Ovary (tissue), 9 donors: Measurements from ENCODE around the gene GCGR. TPM values are rescaled to one million over a fixed set of nuclear protein-coding genes. Genes with fewer than 3 reads are reported as not detected.

Experiments
- DNase-seq, 5 donors: peaks; one replicate each; pipeline ENCODE4 v3.0.0-alpha.2; 2019 to 2020
- H3K27ac ChIP-seq, 2 donors: fragments of 200-600 bp; one replicate each; pipeline versions ENCODE4 v1.5.1 to v1.8.0; 2019 to 2022
- H3K27me3 ChIP-seq: fragments of 200-600 bp; one replicate; pipeline ENCODE4 v1.8.0; 2022
- H3K36me3 ChIP-seq: fragments of 200-600 bp; sonication (generic); one replicate; pipeline ENCODE4 v1.5.1; 2019
- H3K4me1 ChIP-seq: one replicate; pipeline ENCODE4 v1.8.1; 2013; ENCODE audit warnings: mild to moderate bottlenecking, moderate library complexity; ENCODE audit not compliant: insufficient read depth
- H3K4me3 ChIP-seq: fragments of 200-600 bp; sonication (generic); one replicate; pipeline ENCODE4 v1.5.1; 2017
- H3K9me3 ChIP-seq, 2 donors: fragments of 200-600 bp in 1 of 2; sonication (generic) in 1 of 2; one replicate each; pipeline versions ENCODE4 v1.5.1 to v1.8.1; 2013 to 2019; ENCODE audit warnings: mild to moderate bottlenecking in 1 of 2, moderate library complexity in 1 of 2
- EP300 ChIP-seq: sonication (generic); formaldehyde crosslinking; IDR thresholded peaks from one replicate; pipeline ENCODE4 v1.6.1; 2017; ENCODE audit warnings: antibody characterized with exemption
- POLR2A ChIP-seq: fragments of 450-650 bp; IDR thresholded peaks from one replicate; pipeline ENCODE4 v1.6.1; 2017; ENCODE audit warnings: antibody characterized with exemption, mild to moderate bottlenecking, moderate library complexity
- WGBS, 3 donors: extraction: QIAGEN DNeasy Blood & Tissue Kit in 1 of 3; methylation state at CpG; one replicate each; pipeline versions ENCODE4 v1.1.5 to v1.1.7; 2013 to 2017; 5-methylcytosine and 5-hydroxymethylcytosine counted together
- intact Hi-C, 4 donors: fragments of 100-400 bp; cut with DNase I; formaldehyde crosslinking; loops; one replicate each; pipeline versions ENCODE4 v1.11.0 to v1.15.1; 2022 to 2023
- polyA plus RNA-seq, 2 donors: library from polyadenylated mRNA; stranded (reverse); fragments of 200-250 nt in 1 of 2; fragments of 350-450 nt in 1 of 2; fragmentation: Illumina TruSeq in 1 of 2; extraction: RNeasy Lipid Tissue Mini Kit (QIAGEN cat#74804) in 1 of 2; gene quantifications; one replicate each; pipeline ENCODE4 v1.2.3, GENCODE V29; 2013 to 2014
- total RNA-seq, 7 donors: library from RNA; depleted of rRNA in 2 of 7; stranded (reverse); fragments of >200 nt in 2 of 7; fragmentation: NEBNext Ultra II Directional in 3 of 7; extraction: Animal tissue kit (Norgen Biotek cat#: 25700) in 3 of 7; gene quantifications; one replicate each; pipeline versions ENCODE4 v1.1.0 to v1.2.4, GENCODE V29; 2016 to 2023
- TF ChIP-seq, protein P1 (sequence below), 3 donors: fragments of 450-650 bp in 2 of 3; fragments of 200-600 bp in 1 of 3; IDR thresholded peaks; one replicate each; pipeline versions ENCODE4 v1.5.1 to v1.8.0; 2016 to 2022; ENCODE audit warnings: antibody characterized with exemption in 3 of 3, mild to moderate bottlenecking in 1 of 3
- donor health status: DM: no; HTN: no; CAD: no; lungs with moderate emphysema.
- donor health status: DM: no; HTN: no; CAD: no.
- donor health status: Bipolar disorder and iron deficiency.
- donor health status: DM: yes; HTN: yes; CAD: no.
- donor health status: DM: no; HTN: no; CAD: no.
- donor health status: DM: yes; HTN: yes; CAD: no.

The GCGR gene
- total and polyA plus RNA-seq, 9 donors = not detected

DNA sequence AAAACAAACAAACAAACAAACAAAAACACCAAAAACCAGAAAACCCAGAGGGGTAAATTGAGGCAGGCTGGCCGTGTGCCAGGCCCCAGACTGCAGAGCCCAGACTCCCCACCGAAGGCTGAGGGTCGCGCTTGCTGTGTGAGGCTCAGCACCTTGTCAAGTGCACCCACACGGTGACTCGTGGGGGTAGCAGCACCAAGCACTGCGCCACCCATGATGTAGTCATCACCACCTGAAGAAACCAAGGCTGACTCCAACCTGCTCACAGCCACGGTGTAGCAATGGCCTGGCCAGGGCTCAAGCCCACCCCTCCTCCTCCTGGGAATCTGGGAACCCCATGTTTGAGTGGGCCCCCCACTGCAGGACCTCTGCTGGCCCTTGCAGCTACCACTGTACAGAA, 17.2 kb downstream of the GCGR start:
- WGBS, 3 donors = 74 to 86% (median 82%) methylated on average over 8 of the region's 8 CpGs
- no peak for DNase-seq
- TF ChIP-seq EP300 (no peak), POLR2A (no peak)
- TF ChIP-seq, protein P1, sequence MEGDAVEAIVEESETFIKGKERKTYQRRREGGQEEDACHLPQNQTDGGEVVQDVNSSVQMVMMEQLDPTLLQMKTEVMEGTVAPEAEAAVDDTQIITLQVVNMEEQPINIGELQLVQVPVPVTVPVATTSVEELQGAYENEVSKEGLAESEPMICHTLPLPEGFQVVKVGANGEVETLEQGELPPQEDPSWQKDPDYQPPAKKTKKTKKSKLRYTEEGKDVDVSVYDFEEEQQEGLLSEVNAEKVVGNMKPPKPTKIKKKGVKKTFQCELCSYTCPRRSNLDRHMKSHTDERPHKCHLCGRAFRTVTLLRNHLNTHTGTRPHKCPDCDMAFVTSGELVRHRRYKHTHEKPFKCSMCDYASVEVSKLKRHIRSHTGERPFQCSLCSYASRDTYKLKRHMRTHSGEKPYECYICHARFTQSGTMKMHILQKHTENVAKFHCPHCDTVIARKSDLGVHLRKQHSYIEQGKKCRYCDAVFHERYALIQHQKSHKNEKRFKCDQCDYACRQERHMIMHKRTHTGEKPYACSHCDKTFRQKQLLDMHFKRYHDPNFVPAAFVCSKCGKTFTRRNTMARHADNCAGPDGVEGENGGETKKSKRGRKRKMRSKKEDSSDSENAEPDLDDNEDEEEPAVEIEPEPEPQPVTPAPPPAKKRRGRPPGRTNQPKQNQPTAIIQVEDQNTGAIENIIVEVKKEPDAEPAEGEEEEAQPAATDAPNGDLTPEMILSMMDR (IDR thresholded peaks at IDR 0.05) = no peak
- intact Hi-C loops = no loop called here
- Histone ChIP-seq H3K4me3 (no peak overlapping the region), H3K9me3 (no peaks in the 10 kb centered on the region), H3K36me3 (no peaks in the 10 kb centered on the region), H3K4me1 (peaks cover 6% of the 10 kb centered on the region), H3K27me3 (no peaks in the 10 kb centered on the region), H3K27ac (no peak overlapping the region)

DNA sequence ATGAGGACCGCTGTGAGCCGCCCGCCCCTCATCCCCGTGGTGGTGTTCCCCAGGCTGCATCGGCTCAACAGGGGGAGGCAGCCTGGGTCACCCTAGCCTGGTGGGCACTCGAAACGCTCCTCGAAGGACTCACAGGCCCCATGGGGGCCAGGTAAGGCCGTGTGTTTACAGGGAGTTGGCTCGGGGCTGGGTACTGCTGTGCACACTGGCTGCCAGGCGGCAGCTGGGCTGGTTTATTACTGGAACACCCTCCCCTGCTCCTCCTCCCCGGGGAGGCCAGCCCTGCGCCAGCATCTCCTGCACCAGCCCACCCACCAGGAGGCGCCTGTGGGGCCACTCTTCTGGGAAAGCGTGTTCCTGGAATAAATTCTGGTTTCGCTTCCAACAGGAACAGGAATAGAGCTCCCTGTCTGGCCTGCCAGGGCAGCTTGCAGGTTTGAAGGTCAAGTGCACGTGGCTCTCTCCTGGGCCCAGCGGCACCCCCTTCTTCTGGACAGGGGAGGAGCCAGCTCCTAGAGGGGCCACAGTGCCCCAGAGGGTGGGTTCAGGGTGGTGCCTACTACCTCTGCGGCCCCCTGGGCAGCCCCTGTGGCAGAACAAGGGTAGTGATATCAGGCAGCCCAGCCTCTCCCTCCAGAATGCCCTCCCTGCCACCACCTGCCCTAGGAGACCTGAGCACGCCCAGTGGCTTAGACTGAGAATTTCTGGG, 17.8 kb downstream of the GCGR start:
- no peaks in the 10 kb centered on the region for H3K27me3 ChIP-seq
- no peak for TF ChIP-seq EP300
- H3K4me3 ChIP-seq = no peak overlapping the region
- peak overlapping the region in 1 of 2 donors; percentile 46 for H3K27ac ChIP-seq
- H3K9me3 ChIP-seq = no peaks in the 10 kb centered on the region
- intact Hi-C loops = no loop called here
- H3K4me1 ChIP-seq = peaks cover 6% of the 10 kb centered on the region
- WGBS, 3 donors = 41 to 47% (median 44%) methylated on average over 19 to 20 of the region's 20 CpGs
- no peaks in the 10 kb centered on the region for H3K36me3 ChIP-seq
- peak; percentile 58 to 82 (median 68) for DNase-seq

DNA sequence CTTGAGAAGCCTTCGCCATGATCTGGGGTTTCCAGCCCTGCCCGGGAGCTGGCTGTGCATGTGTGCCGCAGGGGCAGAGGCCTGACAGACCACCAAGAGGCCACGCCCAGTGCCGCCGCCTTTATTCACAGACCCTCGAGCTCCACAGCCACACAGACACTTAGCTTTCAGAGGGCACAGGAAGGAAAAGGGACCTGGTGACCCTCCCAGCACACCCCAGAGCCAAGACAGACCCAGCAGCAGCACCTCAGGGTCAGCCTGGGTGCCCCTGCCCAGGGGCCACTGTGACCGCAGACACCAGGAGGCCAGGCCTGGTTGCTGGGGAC, 18.3 kb downstream of the GCGR start:
- WGBS, 3 donors = 88 to 89% (median 88%) methylated on average over 8 of the region's 8 CpGs
- H3K4me1 ChIP-seq = peaks cover 6% of the 10 kb centered on the region

DNA sequence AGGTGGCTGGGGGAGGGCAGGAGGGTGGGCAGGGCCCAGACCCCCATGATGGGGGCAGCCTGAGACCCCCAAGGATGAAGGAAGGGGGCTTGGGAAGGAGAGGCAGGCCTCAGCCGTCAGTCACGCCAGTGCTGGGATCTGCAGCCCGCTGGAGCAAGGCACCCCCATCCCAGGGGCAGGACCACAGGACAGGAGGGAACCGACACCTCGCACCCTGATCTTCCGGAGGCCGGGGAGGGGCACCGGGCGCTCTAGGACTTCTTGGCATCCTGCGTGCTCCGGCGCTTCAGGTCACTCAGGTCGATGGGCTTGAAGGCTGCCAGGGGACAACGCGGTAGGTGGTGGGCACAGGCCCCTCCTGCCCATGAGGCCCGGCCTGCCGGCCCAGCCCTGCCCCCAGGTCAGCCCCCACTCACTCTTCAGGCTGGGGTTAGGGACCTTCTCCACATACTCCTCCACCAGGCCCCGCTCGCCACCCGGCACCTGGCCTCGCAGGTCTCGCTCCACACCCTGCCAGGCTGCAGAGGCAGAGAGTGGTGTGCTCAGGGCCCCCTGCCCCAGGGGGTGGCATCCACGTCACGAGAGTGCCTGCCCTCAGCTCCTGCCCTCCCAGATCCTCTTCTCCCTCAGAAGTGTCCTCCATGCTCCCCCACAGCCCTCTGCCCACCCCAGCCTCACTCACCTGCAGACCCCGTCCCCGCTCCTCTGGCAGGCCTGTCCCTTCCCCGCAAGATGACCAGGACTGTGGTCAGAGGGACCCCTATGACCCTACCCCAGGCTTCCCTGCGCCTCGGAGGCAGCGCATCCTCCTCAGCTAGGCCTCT, 19.3 kb downstream of the GCGR start:
- Histone ChIP-seq H3K4me1 (peaks cover 6% of the 10 kb centered on the region), H3K36me3 (no peaks in the 10 kb centered on the region), H3K4me3 (no peak overlapping the region), H3K27ac (no peak overlapping the region), H3K27me3 (no peaks in the 10 kb centered on the region), H3K9me3 (no peaks in the 10 kb centered on the region)
- intact Hi-C loops = no loop called here
- TF ChIP-seq POLR2A (no peak), EP300 (no peak)
- TF ChIP-seq, protein P1 (IDR thresholded peaks at IDR 0.05) = no peak
- WGBS, 3 donors = 85 to 89% (median 88%) methylated on average over 24 to 30 of the region's 30 CpGs
- no peak for DNase-seq

More for the DNA sequence above, 18.3 kb downstream of the GCGR start:
- H3K27ac ChIP-seq = peak overlapping the region in 1 of 2 donors; percentile 46
- no peaks in the 10 kb centered on the region for H3K36me3 ChIP-seq
- H3K9me3 ChIP-seq = no peaks in the 10 kb centered on the region
- no peaks in the 10 kb centered on the region for H3K27me3 ChIP-seq
- no peak overlapping the region for H3K4me3 ChIP-seq
- no peak for DNase-seq
- intact Hi-C loops = no loop called here
- TF ChIP-seq, protein P1 (IDR thresholded peaks at IDR 0.05) = no peak
- no peak for TF ChIP-seq POLR2A
- no peak for TF ChIP-seq EP300
